WTC11 (cell line): ENCODE results near the gene HAPLN3. TPM values are rescaled to one million over a fixed set of nuclear protein-coding genes. Genes with fewer than 3 reads are reported as not detected.

Experiments used
- ATAC-seq: fragments of 200-7000 bp; cut with Tn5 transposase; 2 replicates; pipeline ENCODE4 v1.10.0; 2021; ENCODE audit warnings: mild to moderate bottlenecking, moderate library complexity
- CTCF ChIA-PET: fragments of 300-600 bp; sonication (Branson Sonifier 250); formaldehyde crosslinking; loops from one replicate; lab custom pipeline; 2021; ENCODE audit warnings: antibody characterized with exemption; lab: Charles Lee
- POLR2A ChIA-PET: fragments of 350-600 bp; sonication (Branson Sonifier 250); formaldehyde crosslinking; loops from one replicate; lab custom pipeline; 2021; ENCODE audit warnings: antibody characterized with exemption; lab: Charles Lee
- DNase-seq: peaks from one replicate; pipeline ENCODE4 v3.0.0; 2021; ENCODE audit warnings: low spot score
- H3K27ac Mint-ChIP-seq: 2 replicates; pipeline ENCODE4 v1.8.0; 2021; ENCODE audit warnings: mixed read lengths
- H3K27me3 Mint-ChIP-seq: 2 replicates; pipeline ENCODE4 v1.8.0; 2021; ENCODE audit warnings: low read depth, mild to moderate bottlenecking, moderate library complexity, mixed read lengths
- H3K36me3 Mint-ChIP-seq: 2 replicates; pipeline ENCODE4 v1.8.0; 2021; ENCODE audit warnings: mixed read lengths
- H3K4me1 Mint-ChIP-seq: 2 replicates; pipeline ENCODE4 v1.8.0; 2022; ENCODE audit warnings: mixed read lengths
- H3K4me3 Mint-ChIP-seq: 2 replicates; pipeline ENCODE4 v1.8.0; 2021; ENCODE audit warnings: mild to moderate bottlenecking, moderate library complexity, mixed read lengths
- H3K9me3 Mint-ChIP-seq: 2 replicates; pipeline ENCODE4 v1.8.0; 2021; ENCODE audit warnings: mixed read lengths
- ATF1 ChIP-seq: sonication (generic); formaldehyde crosslinking; IDR thresholded peaks from 2 replicates; pipeline ENCODE4 v1.8.1; 2023; ENCODE audit warnings: mild to moderate bottlenecking, moderate library complexity, missing genetic modification reagents
- ATF3 ChIP-seq: sonication (generic); formaldehyde crosslinking; conservative IDR thresholded peaks from 2 replicates; pipeline ENCODE4 v1.8.1; 2022; ENCODE audit warnings: mild to moderate bottlenecking, missing genetic modification reagents
- CREM ChIP-seq: sonication (generic); formaldehyde crosslinking; IDR thresholded peaks from 2 replicates; pipeline ENCODE4 v1.8.1; 2022; ENCODE audit warnings: mild to moderate bottlenecking, missing genetic modification reagents, moderate library complexity
- E2F1 ChIP-seq: sonication (generic); formaldehyde crosslinking; IDR thresholded peaks from 2 replicates; pipeline ENCODE4 v1.8.0; 2022; ENCODE audit warnings: mild to moderate bottlenecking, missing genetic modification reagents
- E2F4 ChIP-seq: sonication (generic); formaldehyde crosslinking; IDR thresholded peaks from 2 replicates; pipeline ENCODE4 v1.8.1; 2022; ENCODE audit warnings: low read depth, mild to moderate bottlenecking, moderate library complexity, missing genetic modification reagents, borderline replicate concordance
- E2F5 ChIP-seq: sonication (generic); formaldehyde crosslinking; IDR thresholded peaks from 2 replicates; pipeline ENCODE4 v1.8.1; 2022; ENCODE audit warnings: mild to moderate bottlenecking, moderate library complexity, missing genetic modification reagents
- ESRRA ChIP-seq: sonication (generic); formaldehyde crosslinking; IDR thresholded peaks from 2 replicates; pipeline ENCODE4 v1.8.1; 2022; ENCODE audit warnings: mild to moderate bottlenecking, missing genetic modification reagents, borderline replicate concordance
- ETV6 ChIP-seq: sonication (generic); formaldehyde crosslinking; IDR thresholded peaks from 2 replicates; pipeline ENCODE4 v1.8.1; 2022; ENCODE audit warnings: mild to moderate bottlenecking, missing genetic modification reagents
- FOXK1 ChIP-seq: sonication (generic); formaldehyde crosslinking; IDR thresholded peaks from 2 replicates; pipeline ENCODE4 v1.8.0; 2022; ENCODE audit warnings: mild to moderate bottlenecking, moderate library complexity, missing genetic modification reagents
- FOXP1 ChIP-seq: sonication (generic); formaldehyde crosslinking; IDR thresholded peaks from 2 replicates; pipeline ENCODE4 v1.8.0; 2022; ENCODE audit warnings: missing genetic modification reagents, mild to moderate bottlenecking, moderate library complexity, borderline replicate concordance
- HMGA2 ChIP-seq: fragments of 250-450 bp; sonication (Bioruptor Pico); IDR thresholded peaks from 2 replicates; pipeline ENCODE4 v1.4.0; 2021; ENCODE audit warnings: mild to moderate bottlenecking, moderate library complexity
- HMGXB4 ChIP-seq: sonication (generic); formaldehyde crosslinking; IDR thresholded peaks from 2 replicates; pipeline ENCODE4 v1.8.1; 2023; ENCODE audit warnings: mild to moderate bottlenecking, moderate library complexity, missing genetic modification reagents
- KAT7 ChIP-seq: sonication (generic); formaldehyde crosslinking; IDR thresholded peaks from 2 replicates; pipeline ENCODE4 v1.8.1; 2023; ENCODE audit warnings: missing genetic modification reagents, mild to moderate bottlenecking, borderline replicate concordance
- MXD4 ChIP-seq: fragments of 250-450 bp; sonication (Bioruptor Pico); IDR thresholded peaks from 2 replicates; pipeline ENCODE4 v1.8.0; 2021; ENCODE audit warnings: mild to moderate bottlenecking, moderate library complexity, borderline replicate concordance
- NR2C2 ChIP-seq: sonication (generic); formaldehyde crosslinking; IDR thresholded peaks from 2 replicates; pipeline ENCODE4 v1.8.0; 2022; ENCODE audit warnings: mild to moderate bottlenecking, missing genetic modification reagents
- NR3C1 ChIP-seq: sonication (generic); formaldehyde crosslinking; conservative IDR thresholded peaks from 2 replicates; pipeline ENCODE4 v1.8.1; 2023; ENCODE audit warnings: low read depth, mild to moderate bottlenecking, missing genetic modification reagents
- SMAD4 ChIP-seq: sonication (generic); formaldehyde crosslinking; IDR thresholded peaks from 2 replicates; pipeline ENCODE4 v1.8.0; 2022; ENCODE audit warnings: mild to moderate bottlenecking, missing genetic modification reagents
- TP53 ChIP-seq: sonication (generic); formaldehyde crosslinking; IDR thresholded peaks from 2 replicates; pipeline ENCODE4 v1.8.1; 2023; ENCODE audit warnings: mild to moderate bottlenecking, missing genetic modification reagents
- USF2 ChIP-seq: sonication (generic); formaldehyde crosslinking; IDR thresholded peaks from 2 replicates; pipeline ENCODE4 v1.8.1; 2023; ENCODE audit warnings: mild to moderate bottlenecking, missing genetic modification reagents, moderate library complexity
- ZBTB21 ChIP-seq: sonication (generic); formaldehyde crosslinking; IDR thresholded peaks from 2 replicates; pipeline ENCODE4 v1.8.1; 2023; ENCODE audit warnings: mild to moderate bottlenecking, missing genetic modification reagents, borderline replicate concordance
- ZNF232 ChIP-seq: sonication (generic); formaldehyde crosslinking; IDR thresholded peaks from 2 replicates; pipeline ENCODE4 v1.8.0; 2022; ENCODE audit warnings: mild to moderate bottlenecking, missing genetic modification reagents
- ZNF317 ChIP-seq: sonication (generic); formaldehyde crosslinking; IDR thresholded peaks from 2 replicates; pipeline ENCODE4 v1.8.1; 2023; ENCODE audit warnings: low read depth, mild to moderate bottlenecking, moderate library complexity, missing genetic modification reagents, borderline replicate concordance
- ZNF396 ChIP-seq: fragments of 250-450 bp; sonication (Bioruptor Pico); IDR thresholded peaks from 2 replicates; pipeline ENCODE4 v1.8.0; 2021; ENCODE audit warnings: mild to moderate bottlenecking, moderate library complexity, borderline replicate concordance
- ZNF671 ChIP-seq: fragments of 250-450 bp; sonication (Bioruptor Pico); IDR thresholded peaks from 2 replicates; pipeline ENCODE4 v1.8.0; 2021; ENCODE audit warnings: mild to moderate bottlenecking
- total RNA-seq: library from RNA; stranded (reverse); gene quantifications from 3 replicates; pipeline ENCODE4 v1.2.3, GENCODE V29; 2021
- TF ChIP-seq, protein P1 (sequence below): fragments of 250-450 bp; sonication (Bioruptor Pico); IDR thresholded peaks from 2 replicates; pipeline ENCODE4 v2.1.2; 2022; ENCODE audit warnings: mild to moderate bottlenecking, moderate library complexity

Gene HAPLN3
- total RNA-seq, 1 experiment from 2014 or later: 50.6 TPM

DNA sequence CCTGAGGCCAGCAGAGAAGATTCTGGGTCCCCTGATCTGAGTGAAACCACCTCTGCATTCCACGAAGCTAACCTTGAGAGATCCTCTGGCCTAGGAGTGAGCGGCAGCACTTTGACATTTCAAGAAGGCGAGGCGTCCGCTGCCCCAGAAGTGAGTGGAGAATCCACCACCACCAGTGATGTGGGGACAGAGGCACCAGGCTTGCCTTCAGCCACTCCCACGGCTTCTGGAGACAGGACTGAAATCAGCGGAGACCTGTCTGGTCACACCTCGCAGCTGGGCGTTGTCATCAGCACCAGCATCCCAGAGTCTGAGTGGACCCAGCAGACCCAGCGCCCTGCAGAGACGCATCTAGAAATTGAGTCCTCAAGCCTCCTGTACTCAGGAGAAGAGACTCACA lies 36.4 kb downstream of the HAPLN3 start:
- peaks cover 17% of the 10 kb centered on the region for H3K9me3 Mint-ChIP-seq
- no peaks in the 10 kb centered on the region for H3K4me1 Mint-ChIP-seq
- ChIA-PET POLR2A (no interaction called here), CTCF (interaction anchor here (0.9 kb wide), 1 partner anchor 12 kb away, joined by 5 read pairs; no protein-coding TSS in a partner anchor)
- no peak overlapping the region for H3K4me3 Mint-ChIP-seq
- peaks cover 6% of the 10 kb centered on the region; the same call in 1 of the 2 replicates for H3K36me3 Mint-ChIP-seq
- TF ChIP-seq E2F1 (CRISPR knock-in tag) (no peak), ZNF396 (CRISPR knock-in tag) (no peak), ZNF232 (CRISPR knock-in tag) (no peak), ETV6 (CRISPR knock-in tag) (no peak), ATF3 (CRISPR knock-in tag) (no peak), USF2 (no peak), SMAD4 (CRISPR knock-in tag) (no peak), TP53 (CRISPR knock-in tag) (no peak), MXD4 (CRISPR knock-in tag) (no peak), FOXK1 (CRISPR knock-in tag) (no peak), ZNF671 (CRISPR knock-in tag) (no peak), FOXP1 (no peak), ESRRA (CRISPR knock-in tag) (no peak), ZNF317 (CRISPR knock-in tag) (no peak), NR2C2 (CRISPR knock-in tag) (no peak), HMGXB4 (CRISPR knock-in tag) (no peak), CREM (CRISPR knock-in tag) (no peak), KAT7 (CRISPR knock-in tag) (no peak)
- TF ChIP-seq, protein P1, sequence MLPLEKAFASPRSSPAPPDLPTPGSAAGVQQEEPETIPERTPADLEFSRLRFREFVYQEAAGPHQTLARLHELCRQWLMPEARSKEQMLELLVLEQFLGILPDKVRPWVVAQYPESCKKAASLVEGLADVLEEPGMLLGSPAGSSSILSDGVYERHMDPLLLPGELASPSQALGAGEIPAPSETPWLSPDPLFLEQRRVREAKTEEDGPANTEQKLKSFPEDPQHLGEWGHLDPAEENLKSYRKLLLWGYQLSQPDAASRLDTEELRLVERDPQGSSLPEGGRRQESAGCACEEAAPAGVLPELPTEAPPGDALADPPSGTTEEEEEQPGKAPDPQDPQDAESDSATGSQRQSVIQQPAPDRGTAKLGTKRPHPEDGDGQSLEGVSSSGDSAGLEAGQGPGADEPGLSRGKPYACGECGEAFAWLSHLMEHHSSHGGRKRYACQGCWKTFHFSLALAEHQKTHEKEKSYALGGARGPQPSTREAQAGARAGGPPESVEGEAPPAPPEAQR (CRISPR knock-in tag): no peak
- no peak overlapping the region for H3K27ac Mint-ChIP-seq
- no peak for DNase-seq
- H3K27me3 Mint-ChIP-seq: peaks cover 17% of the 10 kb centered on the region
- no peak for ATAC-seq

DNA sequence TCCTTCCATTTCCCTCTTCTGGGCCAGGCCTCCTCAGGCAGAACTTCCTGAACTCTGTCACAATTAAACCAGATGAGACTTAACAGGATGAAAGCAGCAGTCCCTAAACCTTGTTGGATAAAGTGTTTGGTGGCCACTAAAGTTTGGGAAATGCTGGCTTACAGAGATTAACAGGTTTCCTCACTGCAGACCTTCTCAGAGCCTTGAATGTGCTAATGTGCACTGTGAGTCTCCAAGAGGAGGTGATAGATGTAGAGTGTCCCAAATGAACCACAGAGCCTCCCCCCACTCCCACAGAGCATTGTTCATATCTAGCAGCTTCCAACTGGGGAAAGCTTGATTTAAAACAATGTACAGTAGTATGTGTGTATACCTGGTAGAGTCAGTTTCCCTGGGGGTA lies 42.9 kb downstream of the HAPLN3 start:
- ATAC-seq (no peak), DNase-seq (no peak)
- Mint-ChIP-seq H3K4me1 (no peaks in the 10 kb centered on the region), H3K36me3 (peaks cover 8% of the 10 kb centered on the region; the same call in 1 of the 2 replicates), H3K27ac (no peak overlapping the region), H3K4me3 (no peak overlapping the region), H3K27me3 (peaks cover 12% of the 10 kb centered on the region), H3K9me3 (peaks cover 21% of the 10 kb centered on the region)
- ChIA-PET POLR2A (no interaction called here), CTCF (no interaction called here)
- no peak for TF ChIP-seq NR3C1 (CRISPR knock-in tag)
- TF ChIP-seq HMGA2 (CRISPR knock-in tag): no peak
- TF ChIP-seq KAT7 (CRISPR knock-in tag): no peak
- TF ChIP-seq ZBTB21: no peak
- no peak for TF ChIP-seq HMGXB4 (CRISPR knock-in tag)
- no peak for TF ChIP-seq E2F4
- no peak for TF ChIP-seq ATF1 (CRISPR knock-in tag)
- TF ChIP-seq ZNF396 (CRISPR knock-in tag): no peak
- no peak for TF ChIP-seq ZNF232 (CRISPR knock-in tag)
- no peak for TF ChIP-seq E2F5 (CRISPR knock-in tag)
- no peak for TF ChIP-seq FOXK1 (CRISPR knock-in tag)
- no peak for TF ChIP-seq USF2
